Activated CD4-positive, alpha-beta T cell treated with anti-CD3 and anti-CD28 coated beads, Interleukin-2, amount 10 ng/mL, durations not matched to agents 7 days and 5 days (primary cell): ENCODE results near the gene NME4. TPM values are rescaled to one million over a fixed set of nuclear protein-coding genes. Genes with fewer than 3 reads are reported as not detected.
A peak's percentile ranks its signal among the peaks of the same experiment; 100 is the strongest.
"Not testable (repeated sequence)": the region's sequence is repeated elsewhere in the genome, so short reads cannot be mapped to it uniquely, and the experiment has no call there.

Source experiments
- CTCF ChIA-PET: fragments of 350-600 bp; sonication (Branson Sonifier 250); formaldehyde crosslinking; loops from one replicate; lab custom pipeline; 2021; ENCODE audit warnings: antibody characterized with exemption; lab: Charles Lee
- POLR2A ChIA-PET: fragments of 350-600 bp; sonication (Branson Sonifier 250); formaldehyde crosslinking; loops from one replicate; lab custom pipeline; 2021; ENCODE audit warnings: antibody characterized with exemption; lab: Charles Lee
- DNase-seq: peaks from one replicate; pipeline ENCODE4 v3.0.0-alpha.2; 2020
- H3K27ac Mint-ChIP-seq: one replicate; pipeline ENCODE4 v1.8.0; 2021; ENCODE audit warnings: mild to moderate bottlenecking, moderate library complexity, mixed read lengths
- H3K27me3 Mint-ChIP-seq: one replicate; pipeline ENCODE4 v1.8.0; 2021; ENCODE audit warnings: mixed read lengths
- H3K36me3 Mint-ChIP-seq: one replicate; pipeline ENCODE4 v1.8.0; 2021; ENCODE audit warnings: low read depth, mixed read lengths
- H3K4me1 Mint-ChIP-seq: one replicate; pipeline ENCODE4 v1.8.0; 2021; ENCODE audit warnings: mixed read lengths
- H3K4me3 Mint-ChIP-seq: one replicate; pipeline ENCODE4 v1.8.0; 2021; ENCODE audit warnings: mild to moderate bottlenecking, moderate library complexity, mixed read lengths
- H3K9me3 Mint-ChIP-seq: one replicate; pipeline ENCODE4 v1.8.0; 2021; ENCODE audit warnings: mixed read lengths
- total RNA-seq, 2 experiments: library from RNA; stranded (reverse); gene quantifications; one replicate each; pipeline ENCODE4 v1.2.3, GENCODE V29; 2021

NME4 gene
- total RNA-seq, 2 experiments from 2014 or later, result 27.0 to 30.9 TPM

GRCh38 chr16:381012-381788, 15.8 kb upstream of the NME4 start:
- Mint-ChIP-seq H3K4me3 (peak overlapping the region; percentile 84), H3K4me1 (peaks cover 25% of the 10 kb centered on the region), H3K27me3 (peaks cover 4% of the 10 kb centered on the region), H3K27ac (peak overlapping the region; percentile 66), H3K9me3 (no peaks in the 10 kb centered on the region), H3K36me3 (peaks cover 4% of the 10 kb centered on the region)
- DNase-seq, result no peak
- ChIA-PET POLR2A (interaction anchor here (1.2 kb wide), 1 partner anchor 10 kb away, joined by 3 read pairs; the partner anchor contains the start of gene MRPL28), CTCF (interaction anchor here (1.2 kb wide), 1 partner anchor 19 kb away, joined by 3 read pairs; no protein-coding TSS in a partner anchor)

- Mint-ChIP-seq H3K4me3 (peak within 1 kb of the TSS; percentile 85), H3K4me1 (peaks cover 25% of the 10 kb centered on the region), H3K27me3 (peaks cover 4% of the 10 kb centered on the region), H3K27ac (peak within 1 kb of the TSS; percentile 79), H3K9me3 (no peaks in the 10 kb centered on the region), H3K36me3 (peaks cover 4% of the 10 kb centered on the region)
- DNase-seq, result peak; percentile 65
- POLR2A ChIA-PET, result interaction anchor here (0.7 kb wide), 1 partner anchor 58 kb away, joined by 3 read pairs; no protein-coding TSS in a partner anchor
- CTCF ChIA-PET, result interaction anchor here (1.2 kb wide), 1 partner anchor 19 kb away, joined by 3 read pairs; no protein-coding TSS in a partner anchor
Observed at GRCh38 chr16:381789-382717, 14.9 kb upstream of the NME4 start, which contains the start of gene PGAP6. PGAP6 (minus strand) TSS chr16:381978; CDS start chr16:381821, 157 bp downstream.

GRCh38 chr16:383326-384051, 13.5 kb upstream of the NME4 start:
- H3K4me1 Mint-ChIP-seq, result peaks cover 25% of the 10 kb centered on the region
- H3K36me3 Mint-ChIP-seq, result peaks cover 4% of the 10 kb centered on the region
- ChIA-PET CTCF (no interaction called here), POLR2A (no interaction called here)
- H3K27ac Mint-ChIP-seq, result peak overlapping the region; percentile 51
- H3K9me3 Mint-ChIP-seq, result no peaks in the 10 kb centered on the region
- H3K27me3 Mint-ChIP-seq, result peaks cover 4% of the 10 kb centered on the region
- peak; percentile 36 for DNase-seq
- peak overlapping the region; percentile 85 for H3K4me3 Mint-ChIP-seq

GRCh38 chr16:386641-387156, 10.3 kb upstream of the NME4 start:
- H3K9me3 Mint-ChIP-seq, result no peaks in the 10 kb centered on the region
- DNase-seq, result no peak
- H3K4me3 Mint-ChIP-seq, result no peak overlapping the region
- ChIA-PET POLR2A (interaction anchor here (0.7 to 0.8 kb wide), 2 partner anchors 201 to 247 kb away, joined by 7 to 10 read pairs; no protein-coding TSS in a partner anchor), CTCF (interaction anchor here (1.4 kb wide), 1 partner anchor 42 kb away, joined by 4 read pairs; no protein-coding TSS in a partner anchor)
- no peak overlapping the region for H3K27ac Mint-ChIP-seq
- peaks cover 17% of the 10 kb centered on the region for H3K4me1 Mint-ChIP-seq
- H3K27me3 Mint-ChIP-seq, result peaks cover 4% of the 10 kb centered on the region
- peaks cover 2% of the 10 kb centered on the region for H3K36me3 Mint-ChIP-seq

GRCh38 chr16:387761-388666, 9.0 kb upstream of the NME4 start:
- H3K4me3 Mint-ChIP-seq, DNase-seq, H3K27ac Mint-ChIP-seq, H3K36me3 Mint-ChIP-seq, POLR2A ChIA-PET, H3K27me3 Mint-ChIP-seq, H3K9me3 Mint-ChIP-seq, CTCF ChIA-PET: not testable (repeated sequence)
- H3K4me1 Mint-ChIP-seq, result peaks cover 23% of the 10 kb centered on the region

GRCh38 chr16:389352-389751, 7.6 kb upstream of the NME4 start:
- H3K36me3 Mint-ChIP-seq, result no peaks in the 10 kb centered on the region
- no peak for DNase-seq
- ChIA-PET CTCF (interaction anchor here (1.0 kb wide), 1 partner anchor 227 kb away, joined by 3 read pairs; no protein-coding TSS in a partner anchor), POLR2A (no interaction called here)
- H3K4me1 Mint-ChIP-seq, result peaks cover 17% of the 10 kb centered on the region
- no peak overlapping the region for H3K27ac Mint-ChIP-seq
- H3K9me3 Mint-ChIP-seq, result no peaks in the 10 kb centered on the region
- H3K4me3 Mint-ChIP-seq, result no peak overlapping the region
- no peaks in the 10 kb centered on the region for H3K27me3 Mint-ChIP-seq

- Mint-ChIP-seq H3K4me1 (peaks cover 24% of the 10 kb centered on the region), H3K27ac (peak overlapping the region; percentile 44), H3K27me3 (peaks cover 10% of the 10 kb centered on the region), H3K9me3 (no peaks in the 10 kb centered on the region), H3K4me3 (no peak overlapping the region), H3K36me3 (no peaks in the 10 kb centered on the region)
- ChIA-PET POLR2A (interaction anchor here (0.6 kb wide), 1 partner anchor 8 kb away, joined by 4 read pairs; no protein-coding TSS in a partner anchor), CTCF (interaction anchor here (1.1 to 1.3 kb wide), 2 partner anchors 9 to 10 kb away, joined by 3 read pairs; partner anchors contain the start of gene DECR2)
- DNase-seq, result peak; percentile 74
Observed at GRCh38 chr16:391885-392335, 5.1 kb upstream of the NME4 start.

- H3K36me3 Mint-ChIP-seq, result no peaks in the 10 kb centered on the region
- H3K4me3 Mint-ChIP-seq, result no peak overlapping the region
- POLR2A ChIA-PET, result interaction anchor here (0.6 kb wide), 1 partner anchor 7 kb away, joined by 4 read pairs; no protein-coding TSS in a partner anchor
Observed at GRCh38 chr16:392450-393030, 4.5 kb upstream of the NME4 start.

GRCh38 chr16:396199-396598, 800 bp upstream of the NME4 start:
- CTCF ChIA-PET, result no interaction called here
- H3K9me3 Mint-ChIP-seq, result no peaks in the 10 kb centered on the region
- H3K4me3 Mint-ChIP-seq, result peak overlapping the region; percentile 76
- DNase-seq, result no peak
- H3K27ac Mint-ChIP-seq, result peak overlapping the region; percentile 54
- peaks cover 10% of the 10 kb centered on the region for H3K27me3 Mint-ChIP-seq
- no peaks in the 10 kb centered on the region for H3K36me3 Mint-ChIP-seq
- H3K4me1 Mint-ChIP-seq, result peaks cover 36% of the 10 kb centered on the region
- POLR2A ChIA-PET, result no interaction called here

More at GRCh38 chr16:392450-393030, 4.5 kb upstream of the NME4 start:
- CTCF ChIA-PET, result interaction anchor here (1.1 to 1.3 kb wide), 2 partner anchors 8 to 9 kb away, joined by 3 read pairs; partner anchors contain the start of gene DECR2
- Mint-ChIP-seq H3K4me1 (peaks cover 24% of the 10 kb centered on the region), H3K27ac (no peak overlapping the region), H3K9me3 (no peaks in the 10 kb centered on the region), H3K27me3 (peaks cover 10% of the 10 kb centered on the region)
- no peak for DNase-seq

- no peaks in the 10 kb centered on the region for H3K9me3 Mint-ChIP-seq
- ChIA-PET POLR2A (no interaction called here), CTCF (no interaction called here)
- peak overlapping the region; percentile 54 for H3K27ac Mint-ChIP-seq
- no peak for DNase-seq
- peak overlapping the region; percentile 76 for H3K4me3 Mint-ChIP-seq
- peaks cover 36% of the 10 kb centered on the region for H3K4me1 Mint-ChIP-seq
- H3K27me3 Mint-ChIP-seq, result peaks cover 10% of the 10 kb centered on the region
- H3K36me3 Mint-ChIP-seq, result no peaks in the 10 kb centered on the region
Observed at GRCh38 chr16:396605-397004, 394 bp upstream of the NME4 start.
